NAMALWA (cell line): Measurements from ENCODE around the gene ZYG11B.
"Not testable (repeated sequence)": the region's sequence is repeated elsewhere in the genome, so short reads cannot be mapped to it uniquely, and the experiment has no call there.

Experiments
- DNase-seq: peaks from one replicate; pipeline ENCODE4 v3.0.0-alpha.2; 2015; ENCODE audit warnings: low spot score

ZYG11B gene

DNA sequence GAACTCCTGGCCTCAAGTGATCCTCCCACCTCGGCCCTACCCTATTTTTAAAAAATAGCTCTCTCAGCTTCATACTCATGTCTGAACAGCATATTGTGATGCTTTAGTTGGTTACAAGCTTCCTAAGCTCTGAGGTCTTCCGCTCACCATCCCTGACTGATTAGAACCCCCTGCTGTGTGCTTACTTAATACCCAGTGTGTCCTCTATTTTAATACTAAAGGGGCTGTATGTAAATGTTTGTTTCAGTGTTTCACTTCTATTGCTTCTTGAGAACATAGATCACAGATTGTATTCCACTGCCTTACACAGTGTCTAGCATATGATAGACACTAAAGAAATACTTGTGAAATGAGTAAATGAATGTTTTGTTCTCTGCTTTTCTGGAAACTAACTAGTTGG lies 29.8 kb downstream of the ZYG11B start:
- DNase-seq: no peak

DNA sequence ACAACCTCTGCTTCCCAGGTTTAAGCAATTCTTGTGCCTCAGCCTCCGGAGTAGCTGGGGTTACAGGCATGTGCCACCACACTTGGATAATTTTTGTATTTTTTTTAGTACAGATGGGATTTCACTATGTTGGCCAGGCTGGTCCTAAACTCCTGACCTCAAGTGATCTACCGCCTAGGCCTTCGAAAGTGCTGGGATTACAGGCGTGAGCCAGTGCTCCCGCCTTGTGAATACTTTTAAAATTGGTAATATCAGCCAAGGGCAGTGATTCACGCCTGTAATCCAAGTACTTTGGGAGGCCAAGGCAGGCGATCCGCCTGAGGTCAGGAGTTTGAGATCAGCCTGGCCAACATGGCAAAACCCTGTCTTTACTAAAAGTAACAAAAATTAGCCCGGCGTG lies 33.7 kb downstream of the ZYG11B start:
- DNase-seq: no peak

DNA sequence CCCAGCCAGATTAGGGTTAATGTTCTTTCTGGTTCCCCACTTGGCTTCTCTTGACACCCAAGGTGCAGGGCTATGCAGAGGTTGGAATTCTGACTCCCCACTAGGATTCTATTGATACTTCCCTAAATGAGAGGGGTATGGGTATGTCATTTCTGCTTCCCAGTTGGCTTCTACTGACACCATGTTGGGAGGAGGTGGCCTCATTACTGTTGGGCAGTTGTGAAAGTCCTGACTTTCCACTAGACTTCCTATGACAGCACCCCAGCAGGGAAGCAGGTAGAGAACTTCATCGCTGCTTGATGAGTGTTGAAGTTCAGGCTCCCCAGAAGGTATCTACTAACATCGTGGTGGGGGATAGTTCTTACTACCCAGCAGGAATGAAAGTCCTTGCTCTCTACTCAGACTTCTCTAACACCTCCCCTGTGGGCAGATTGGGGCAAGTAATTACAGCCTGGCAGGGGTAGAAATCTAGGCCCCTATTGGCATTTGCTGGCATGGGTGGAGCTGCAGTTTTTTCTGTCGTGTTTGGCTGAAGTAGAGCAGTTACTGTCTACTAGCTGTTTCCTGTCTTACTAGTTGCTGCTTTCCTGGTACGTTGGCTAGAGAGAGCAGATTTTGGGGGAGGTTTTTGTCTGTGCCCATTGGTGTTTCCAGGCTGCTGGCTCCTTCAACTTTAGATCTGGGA lies 41.5 kb downstream of the ZYG11B start:
- no peak for DNase-seq

DNA sequence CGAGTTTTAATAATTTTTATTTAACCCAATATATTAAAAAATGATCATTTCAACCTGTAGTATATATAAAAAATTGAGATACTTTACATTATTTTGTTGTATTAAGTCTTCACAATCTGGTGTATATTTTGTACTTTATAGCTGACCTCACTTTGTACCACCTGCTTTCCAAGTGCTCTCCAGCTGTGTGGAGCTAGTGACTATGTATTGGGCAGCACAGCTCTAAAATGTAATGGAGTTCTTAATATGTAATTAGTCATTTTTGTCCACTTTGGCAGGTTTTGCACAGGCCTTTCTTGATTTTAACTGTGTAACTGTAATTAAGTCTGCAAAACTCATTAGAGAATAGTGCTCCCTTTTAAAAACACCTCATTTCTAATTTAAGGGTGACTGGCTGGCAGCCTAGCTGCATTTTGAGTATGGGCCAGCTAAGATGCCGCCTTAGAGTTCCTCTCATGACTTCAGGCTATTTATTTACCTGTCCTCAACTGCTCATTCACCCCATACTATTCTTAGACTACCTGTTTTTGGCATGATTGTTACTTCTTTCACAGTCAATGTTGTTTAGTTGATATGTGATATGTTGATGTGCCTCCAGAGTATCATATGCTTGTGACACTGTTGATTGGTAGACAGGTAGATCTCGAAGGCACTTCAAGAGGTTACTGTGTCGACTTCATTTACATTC lies 43.2 kb downstream of the ZYG11B start:
- no peak for DNase-seq

DNA sequence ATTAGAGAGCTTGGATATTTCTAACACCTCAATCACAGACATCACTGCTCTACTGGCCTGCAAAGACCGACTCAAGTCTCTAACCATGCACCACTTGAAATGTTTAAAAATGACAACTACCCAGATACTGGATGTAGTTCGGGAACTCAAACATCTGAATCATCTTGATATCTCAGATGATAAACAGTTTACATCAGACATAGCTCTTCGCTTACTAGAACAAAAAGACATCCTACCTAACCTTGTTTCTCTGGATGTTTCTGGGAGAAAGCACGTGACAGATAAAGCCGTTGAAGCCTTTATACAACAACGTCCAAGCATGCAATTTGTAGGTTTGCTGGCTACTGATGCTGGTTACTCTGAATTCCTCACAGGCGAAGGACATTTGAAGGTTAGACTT lies 45.1 kb downstream of the ZYG11B start:
- DNase-seq: no peak

DNA sequence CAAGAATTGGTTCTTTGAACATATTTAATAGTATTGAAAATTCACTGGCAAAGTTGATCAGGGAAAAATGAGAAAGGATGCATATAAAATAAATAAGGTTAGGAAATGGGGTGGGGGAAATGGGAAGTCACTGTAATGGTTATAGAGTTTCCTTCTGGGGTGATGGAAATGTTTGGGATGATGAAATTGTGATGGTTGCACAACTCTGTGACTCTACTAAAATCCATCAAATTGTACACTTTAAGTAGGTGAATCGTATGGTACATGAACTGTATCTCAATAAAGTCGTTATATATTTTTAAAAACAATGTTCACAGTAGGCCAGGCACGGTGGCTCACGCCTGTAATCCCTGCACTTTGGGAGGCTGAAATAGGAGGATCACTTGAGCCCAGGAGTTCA lies 59.9 kb downstream of the ZYG11B start:
- DNase-seq: no peak

DNA sequence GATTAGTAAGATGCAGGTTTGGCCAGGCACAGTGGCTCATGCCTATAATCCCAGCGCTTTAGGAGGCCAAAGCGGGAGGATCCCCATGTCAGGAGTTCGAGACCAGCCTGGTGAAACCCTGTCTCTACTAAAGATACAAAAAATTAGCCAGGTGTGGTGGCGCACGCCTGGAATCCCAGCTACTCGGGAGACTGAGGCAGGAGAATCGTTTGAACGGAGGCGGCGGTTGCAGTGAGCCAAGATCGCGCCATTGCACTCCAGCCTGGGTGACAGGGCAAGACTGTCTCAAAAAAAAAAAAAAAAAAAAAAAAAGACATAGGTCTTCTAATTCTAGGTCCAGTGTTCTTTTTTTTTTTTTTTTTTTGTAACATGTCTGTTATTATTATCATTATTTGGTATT lies 64.2 kb downstream of the ZYG11B start:
- not testable (repeated sequence) for DNase-seq

DNA sequence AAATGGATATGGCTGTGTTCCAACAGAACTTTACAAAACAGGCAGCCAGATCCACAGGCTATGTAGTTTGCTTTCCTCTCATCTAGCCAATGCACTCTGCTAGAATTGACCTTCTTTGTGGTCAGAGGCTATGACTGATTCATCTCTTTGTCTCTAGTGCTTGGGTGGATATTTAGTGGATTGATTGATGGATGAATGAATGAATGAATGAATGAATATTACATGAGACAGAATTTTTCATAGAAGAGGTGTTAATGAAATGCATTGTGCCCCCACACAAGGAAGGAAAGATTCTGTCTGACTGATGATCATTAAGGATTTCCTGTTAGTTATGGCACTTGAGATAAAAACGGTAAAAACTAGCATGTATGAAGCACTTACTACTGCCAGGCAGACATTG lies 65.8 kb downstream of the ZYG11B start:
- no peak for DNase-seq

DNA sequence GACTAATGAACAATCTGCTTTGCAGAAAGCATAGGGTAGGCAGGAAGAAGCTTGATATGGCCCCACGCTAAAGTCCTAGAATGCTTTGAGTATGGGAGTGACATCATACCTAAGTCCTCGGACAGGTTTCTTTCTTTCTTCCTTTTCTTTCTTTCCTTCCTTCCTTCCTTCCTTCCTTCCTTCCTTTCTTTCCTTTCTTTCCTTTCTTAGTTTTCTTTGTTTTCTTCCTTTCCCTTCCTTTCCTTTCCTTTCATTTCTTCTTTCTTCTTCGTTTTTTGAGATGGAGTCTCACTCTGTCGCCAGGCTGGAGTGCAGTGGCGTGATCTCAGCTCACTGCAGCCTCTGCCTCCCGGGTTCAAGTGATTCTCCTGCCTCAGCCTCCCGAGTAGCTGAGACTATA lies 67.5 kb downstream of the ZYG11B start:
- DNase-seq: peak; percentile 4

DNA sequence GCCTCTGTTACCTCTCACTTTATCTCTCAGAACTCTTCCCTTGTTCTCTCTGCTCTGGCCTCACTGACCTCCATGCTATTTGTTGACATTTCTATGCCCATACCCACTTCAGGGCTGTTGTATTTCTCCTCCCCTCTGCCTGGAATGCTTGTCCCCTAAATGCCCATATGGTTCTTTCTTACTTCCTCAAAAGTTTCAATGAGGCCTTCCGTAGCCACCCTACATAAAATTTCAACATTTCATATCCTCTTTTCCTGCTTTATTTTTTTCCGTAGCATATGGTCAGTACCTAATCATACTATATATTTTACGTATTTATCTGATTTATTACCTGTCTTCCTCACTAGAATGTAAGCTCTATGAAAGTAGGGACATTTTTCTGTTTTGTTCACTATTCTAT lies 69.2 kb downstream of the ZYG11B start:
- DNase-seq: no peak

DNA sequence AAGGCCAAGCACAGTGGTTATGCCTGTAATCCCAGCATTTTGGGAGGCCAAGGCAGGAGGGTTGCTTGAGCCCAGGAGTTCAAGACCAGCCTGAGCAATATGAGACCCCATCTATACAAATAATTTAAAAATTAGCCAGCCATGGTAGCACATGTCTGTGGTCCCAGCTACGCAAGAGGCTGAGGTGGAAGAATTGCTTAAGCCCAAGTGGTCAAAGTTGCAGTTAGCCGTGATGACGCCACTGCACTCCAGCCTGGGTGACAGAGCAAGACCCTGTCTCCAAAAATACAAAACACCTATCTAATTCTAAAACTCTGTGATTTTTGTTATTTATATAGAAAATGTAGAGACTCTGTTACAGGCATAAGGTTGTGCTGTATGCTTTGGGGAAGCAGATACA lies 72.1 kb downstream of the ZYG11B start:
- no peak for DNase-seq

DNA sequence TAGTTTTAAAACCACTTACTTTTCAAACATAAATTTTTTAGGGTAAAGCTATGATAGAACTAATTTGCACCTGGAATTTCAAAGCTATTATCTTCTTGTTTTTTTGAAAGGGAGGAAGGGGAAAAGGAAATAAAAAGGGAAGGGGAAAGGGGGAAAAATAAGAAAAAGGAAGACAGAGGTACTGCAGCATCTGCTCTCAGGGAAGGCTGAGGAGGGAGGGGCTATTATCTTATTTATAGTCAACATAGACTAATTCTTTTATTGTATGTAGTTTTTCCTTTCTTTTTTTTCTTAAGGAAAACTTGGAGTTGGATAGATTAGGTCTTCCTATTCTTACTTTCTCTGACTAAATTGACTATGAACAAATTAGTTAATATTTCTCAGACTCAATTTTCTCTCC lies 74.8 kb downstream of the ZYG11B start:
- no peak for DNase-seq

DNA sequence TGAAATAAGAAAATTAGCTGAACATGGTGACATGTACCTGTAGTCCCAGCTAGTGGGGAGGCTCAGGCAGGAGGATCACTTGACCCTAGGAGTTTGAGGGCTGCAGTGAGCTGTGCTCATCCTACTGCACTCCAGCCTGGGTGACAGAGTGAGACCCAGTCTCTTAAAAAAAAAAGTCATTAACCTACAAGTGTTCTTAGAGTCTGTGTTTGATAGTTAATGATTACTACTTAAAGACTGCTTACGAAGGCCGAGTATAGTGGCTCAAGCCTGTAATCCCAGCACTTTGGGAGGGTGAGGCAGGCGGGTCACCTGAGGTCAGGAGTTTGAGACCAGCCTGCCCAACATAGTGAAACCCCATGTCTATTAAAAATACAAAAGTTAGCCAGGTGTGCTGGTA lies 77.8 kb downstream of the ZYG11B start:
- not testable (repeated sequence) for DNase-seq

DNA sequence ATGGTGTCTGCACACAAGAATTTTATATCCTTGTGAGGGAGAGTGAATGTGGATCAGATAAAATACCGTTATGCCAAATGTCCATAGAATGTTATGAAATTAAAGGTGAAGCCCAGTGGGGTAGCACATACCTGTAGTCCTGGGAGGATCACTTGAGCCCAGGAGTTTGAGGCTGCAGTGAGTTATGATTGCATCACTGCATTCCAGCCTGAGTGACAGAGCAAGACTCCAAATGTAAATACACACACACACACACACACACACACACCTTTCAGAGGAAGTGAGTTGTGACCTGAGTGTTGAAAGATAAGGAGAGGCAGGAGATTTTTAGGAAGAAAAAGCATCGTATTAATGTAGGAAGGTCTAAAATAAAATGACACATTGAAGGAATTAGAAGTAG lies 88.2 kb downstream of the ZYG11B start:
- DNase-seq: no peak

DNA sequence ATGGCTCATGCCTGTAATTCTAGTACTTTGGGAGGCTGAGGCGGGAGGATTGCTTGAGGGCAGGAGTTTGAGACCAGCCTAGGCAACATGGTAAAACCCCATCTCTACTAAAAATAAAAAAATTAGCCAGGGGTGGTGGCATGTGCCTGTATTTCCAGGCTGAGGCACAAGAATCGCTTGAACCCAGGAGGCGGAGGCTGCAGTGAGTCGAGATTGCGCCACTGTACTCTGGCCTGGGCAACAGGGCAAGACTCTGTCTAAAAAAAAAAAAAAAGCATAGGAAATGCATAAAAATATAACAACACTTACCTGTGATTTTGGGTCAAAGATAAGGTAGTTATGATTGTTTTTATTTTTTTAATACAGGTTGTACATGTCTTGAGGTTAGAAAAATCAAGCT lies 94.6 kb downstream of the ZYG11B start:
- DNase-seq: not testable (repeated sequence)

DNA sequence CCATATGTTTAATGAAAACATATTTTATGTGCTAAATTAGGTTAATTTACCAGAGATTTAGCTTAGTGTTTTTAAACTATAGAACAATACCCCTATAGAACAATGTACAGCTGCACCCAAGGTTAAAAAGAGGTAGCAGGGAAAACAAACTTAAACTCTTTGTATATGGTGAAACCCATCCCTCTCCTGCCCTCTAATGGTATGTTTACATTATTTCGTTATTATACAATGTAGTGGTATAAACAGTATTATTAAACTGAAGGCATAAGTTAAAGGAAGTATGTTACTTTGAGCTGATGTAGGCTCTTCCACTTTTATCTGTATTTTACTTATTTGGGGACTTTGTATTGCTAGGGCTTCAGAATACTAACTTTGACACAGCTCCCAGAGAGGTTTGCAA lies 99.6 kb downstream of the ZYG11B start:
- peak; percentile 47 for DNase-seq

DNA sequence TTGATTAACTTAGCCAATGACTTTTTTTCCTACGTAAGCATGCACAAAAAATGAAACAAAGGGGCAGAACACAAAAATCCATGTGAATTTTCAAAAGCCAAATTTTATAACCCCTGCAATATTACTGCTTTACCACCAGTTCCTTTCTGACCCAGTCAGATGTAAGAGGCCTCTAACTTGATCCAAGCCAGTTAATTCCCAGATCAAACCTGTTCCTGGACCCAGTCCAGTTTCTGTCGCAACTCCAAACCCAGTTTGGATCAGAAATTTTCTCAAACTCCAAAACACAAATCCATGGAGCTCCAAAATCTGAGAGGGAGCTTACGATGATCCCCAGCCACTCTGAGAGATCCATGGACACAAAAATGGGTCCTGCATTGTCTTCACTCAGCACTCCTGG lies 108.5 kb downstream of the ZYG11B start:
- DNase-seq: no peak

DNA sequence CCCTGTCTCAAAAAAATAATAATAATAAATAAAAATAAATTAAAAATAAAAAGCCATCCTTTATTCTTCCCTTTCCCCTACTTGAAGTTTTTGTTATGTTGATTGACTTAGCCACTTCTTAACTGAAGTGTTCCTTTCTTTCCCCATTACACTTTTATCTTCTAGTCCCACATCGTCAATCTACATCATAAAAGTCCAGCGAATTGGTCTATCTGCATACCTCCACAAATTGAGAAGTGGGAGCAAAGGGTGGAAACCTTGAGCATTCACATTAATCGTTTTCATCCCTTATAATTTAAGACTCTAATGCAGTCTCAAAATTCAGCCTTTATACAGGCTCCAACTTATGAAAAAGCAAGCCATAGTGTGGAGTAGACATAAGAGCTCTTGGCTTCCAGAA lies 109.8 kb downstream of the ZYG11B start:
- DNase-seq: no peak

DNA sequence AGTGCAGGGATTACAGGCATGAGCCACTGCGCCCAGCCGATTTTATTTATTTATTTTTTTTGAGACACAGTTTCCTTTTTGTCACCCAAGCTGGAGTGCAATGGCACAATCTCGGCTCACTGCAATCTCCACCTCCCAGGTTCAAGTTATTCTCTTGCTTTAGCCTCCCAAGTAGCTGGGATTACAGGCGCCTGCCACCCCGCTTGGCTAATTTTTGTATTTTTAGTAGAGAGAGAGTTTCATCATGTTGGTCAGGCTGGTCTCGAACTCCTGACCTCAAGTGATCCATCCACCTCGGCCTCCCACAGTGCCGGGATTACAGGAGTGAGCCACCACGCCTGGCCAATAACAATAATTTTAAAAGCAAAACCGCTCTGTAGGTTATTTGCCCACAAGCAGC lies 112.9 kb downstream of the ZYG11B start:
- not testable (repeated sequence) for DNase-seq

DNA sequence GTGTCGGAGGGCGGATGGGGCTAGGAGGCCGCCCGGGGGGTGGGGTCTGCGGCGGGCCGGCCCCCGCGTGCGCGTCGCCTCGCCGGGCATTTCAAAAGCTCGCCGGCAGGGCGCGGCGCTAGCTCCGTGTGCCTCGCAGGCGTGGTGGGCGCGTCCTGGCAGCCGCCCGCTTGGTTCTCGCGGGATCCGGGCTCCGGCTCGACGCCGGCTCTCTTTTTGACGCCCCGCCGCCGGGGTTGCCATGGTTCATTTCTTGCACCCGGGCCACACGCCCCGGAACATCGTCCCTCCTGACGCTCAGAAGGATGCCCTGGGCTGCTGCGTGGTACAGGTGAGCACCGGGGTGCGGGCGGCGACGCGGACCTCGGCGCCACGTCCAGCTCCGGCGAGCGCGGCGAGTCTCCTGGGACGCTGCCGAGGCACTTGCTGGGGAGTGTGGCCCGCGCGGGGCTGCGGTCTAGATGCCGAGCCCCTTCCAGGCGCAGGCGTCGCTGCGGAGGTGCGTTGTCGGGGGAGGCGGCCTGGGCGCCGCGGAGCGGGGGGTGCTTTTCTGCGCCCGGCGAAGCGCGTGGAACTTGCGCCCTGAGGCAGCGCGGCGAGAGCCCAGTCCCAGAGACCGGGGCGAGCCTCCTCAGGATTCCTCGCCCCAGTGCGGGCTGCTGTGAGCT lies 116.5 kb downstream of the ZYG11B start, which contains the start of gene ZYG11A:
Gene ZYG11A (plus strand): TSS at position 118 of the 668 bp plus-strand sequence. CDS start 124 bp downstream, at position 242.
- DNase-seq: no peak

DNA sequence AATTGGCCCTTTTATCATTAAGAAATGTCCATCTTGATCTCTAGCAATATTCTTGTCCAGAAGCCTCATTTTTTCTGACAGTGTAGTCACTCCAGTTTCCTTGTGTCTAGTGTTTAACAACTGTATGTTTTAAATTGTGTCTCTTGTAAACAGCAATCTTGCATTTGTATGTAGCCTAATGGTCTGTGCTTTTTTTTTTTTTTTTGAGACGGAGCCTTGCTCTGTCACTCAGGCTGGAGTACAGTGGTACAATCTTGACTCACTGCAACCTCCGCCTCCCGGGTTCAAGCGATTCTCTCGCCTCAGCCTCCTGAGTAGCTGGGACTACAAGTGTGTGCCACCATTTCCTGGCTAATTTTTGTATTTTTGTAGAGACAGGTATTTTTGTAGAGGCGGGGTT lies 118.9 kb downstream of the ZYG11B start:
- not testable (repeated sequence) for DNase-seq

DNA sequence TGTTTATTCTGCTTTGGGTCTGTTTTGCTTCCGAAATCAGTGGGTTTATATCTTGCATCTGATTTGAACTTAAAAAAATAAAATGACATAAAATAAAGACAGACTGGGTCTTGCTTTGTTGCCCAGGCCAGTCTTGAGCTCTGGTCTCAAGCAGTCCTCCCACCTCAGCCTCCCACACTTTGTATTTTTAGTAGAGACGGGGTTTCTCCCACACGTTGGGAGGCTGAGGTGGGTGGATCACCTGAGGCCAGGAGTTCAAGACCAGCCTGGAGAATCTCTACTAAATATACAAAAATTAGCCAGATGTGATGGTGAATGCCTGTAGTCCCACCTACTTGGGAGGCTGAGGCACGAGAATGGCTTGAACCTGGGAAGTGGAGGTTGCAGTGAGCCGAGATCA lies 122.2 kb downstream of the ZYG11B start:
- no peak for DNase-seq

DNA sequence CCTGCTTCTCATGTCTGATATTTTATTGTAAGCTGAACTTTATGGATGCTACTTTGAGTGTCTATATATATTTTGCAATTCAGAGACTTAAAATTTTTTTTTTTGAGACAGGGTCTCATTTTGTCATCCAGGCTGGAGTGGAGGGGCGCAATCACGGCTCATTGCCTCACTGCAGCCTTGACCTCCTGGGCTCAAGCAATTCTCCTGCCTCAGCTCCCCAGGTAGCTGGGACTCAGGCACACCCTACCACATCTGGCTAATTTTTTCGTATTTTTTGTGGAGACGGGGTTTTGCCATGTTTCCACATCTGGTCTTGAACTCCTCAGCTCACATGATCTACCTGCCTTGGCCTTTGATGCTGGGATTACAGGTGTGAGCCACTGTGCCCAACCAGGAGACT lies 124.7 kb downstream of the ZYG11B start:
- no peak for DNase-seq
